GM20431 (cell line): ENCODE data around the gene SLC8A3.
"Not testable (repeated sequence)": the region's sequence is repeated elsewhere in the genome, so short reads cannot be mapped to it uniquely, and the experiment has no call there.

ENCODE experiments used
- in situ Hi-C: fragments of 300-500 bp; cut with MseI, MboI; formaldehyde crosslinking; loops from one replicate; pipeline ENCODE4 v1.15.0; 2020; ENCODE audit warnings: low sequenced_read_pairs; ENCODE audit not compliant: unreplicated experiment

Gene SLC8A3

GRCh38 chr14:70188659-70189455 is at the start of gene SLC8A3:
TSS of gene SLC8A3 (minus strand) at chr14:70188951. CDS start at chr14:70168422, 20,529 bp downstream.
- in situ Hi-C loops = no loop called here

DNA sequence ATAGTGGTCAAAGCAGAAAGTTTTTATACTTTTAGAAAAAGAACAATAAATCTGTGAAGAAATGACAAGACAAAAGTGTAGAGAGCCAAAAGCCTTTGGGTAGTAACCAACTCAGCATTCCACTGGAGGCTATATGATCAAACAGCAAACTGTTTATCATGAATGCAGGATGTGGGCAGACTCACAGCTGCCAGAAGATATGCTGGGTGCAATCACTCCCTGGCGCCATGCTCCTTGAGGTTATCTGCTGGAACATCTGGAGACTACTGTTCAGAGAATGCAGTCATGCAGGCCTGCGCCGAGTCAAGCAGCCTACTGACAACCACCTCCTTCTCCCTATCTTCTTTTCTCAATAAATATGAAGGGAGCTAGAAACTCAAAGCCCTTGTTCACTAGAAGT is 49.0 kb upstream of the SLC8A3 start:
- in situ Hi-C loops = no loop called here

- in situ Hi-C loops = no loop called here
These were observed 45.6 kb upstream of the SLC8A3 start for GRCh38 chr14:70234066-70234950.

DNA sequence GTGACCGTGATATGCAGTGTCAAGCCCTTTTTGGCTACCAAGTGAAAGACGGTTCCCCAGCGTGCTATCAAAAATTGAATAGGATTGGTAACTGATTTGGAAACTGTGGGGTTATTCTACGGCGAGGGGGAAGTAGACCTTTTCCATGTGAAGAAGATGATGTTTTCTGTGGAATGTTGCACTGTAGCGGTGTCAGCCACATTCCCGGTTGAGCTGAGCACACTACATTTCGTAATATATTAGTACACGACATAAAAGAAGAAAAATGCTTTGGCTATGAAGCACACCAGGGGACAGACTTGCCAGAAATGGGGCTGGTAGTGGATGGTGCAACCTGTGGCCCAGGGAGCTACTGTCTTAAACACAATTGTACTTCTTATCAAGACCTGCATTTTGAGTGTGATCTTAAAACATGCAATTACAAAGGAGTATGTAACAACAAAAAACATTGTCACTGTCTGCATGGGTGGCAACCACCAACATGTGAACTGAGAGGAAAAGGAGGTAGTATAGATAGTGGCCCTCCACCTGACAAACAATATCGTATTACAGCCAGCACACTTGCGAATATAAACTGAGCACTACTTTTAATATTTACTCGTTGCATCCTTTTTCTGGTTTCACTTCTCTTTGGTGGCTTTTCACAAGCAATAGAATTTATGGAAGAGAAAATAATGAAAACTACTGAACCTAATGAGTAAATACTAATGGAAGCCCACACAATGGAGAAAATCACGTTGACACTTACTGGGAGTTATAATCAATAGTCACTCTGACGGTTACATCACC is 43.2 kb upstream of the SLC8A3 start:
- in situ Hi-C loops = not testable (repeated sequence)

GRCh38 chr14:70229877-70230640 is 41.3 kb upstream of the SLC8A3 start:
- in situ Hi-C loops = not testable (repeated sequence)

DNA sequence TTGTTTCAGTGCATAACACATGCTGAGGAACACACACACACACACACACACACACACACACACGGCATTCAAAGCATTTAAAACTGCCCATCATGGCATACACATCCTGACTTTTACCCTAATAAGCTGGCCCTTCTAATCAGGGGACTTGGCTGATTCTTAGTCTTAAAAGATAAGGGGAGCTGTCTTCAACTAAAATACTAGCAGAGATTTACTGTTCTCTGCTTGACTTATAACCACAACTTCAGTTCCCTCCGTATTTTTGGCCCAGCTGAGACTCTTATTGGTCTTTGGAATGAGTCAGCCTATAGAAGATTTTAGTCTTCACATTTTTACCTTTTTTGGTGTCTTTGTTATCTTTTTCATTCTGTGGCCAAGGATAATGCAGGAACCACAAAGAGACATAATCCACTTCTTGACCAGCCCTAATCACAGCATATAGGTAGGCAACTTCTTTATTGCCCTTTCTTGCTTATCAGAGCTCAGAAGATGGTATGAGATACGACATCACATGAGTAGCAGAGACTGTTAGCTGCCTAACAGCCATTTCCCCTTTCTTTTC is 25.1 kb upstream of the SLC8A3 start:
- in situ Hi-C loops = no loop called here

DNA sequence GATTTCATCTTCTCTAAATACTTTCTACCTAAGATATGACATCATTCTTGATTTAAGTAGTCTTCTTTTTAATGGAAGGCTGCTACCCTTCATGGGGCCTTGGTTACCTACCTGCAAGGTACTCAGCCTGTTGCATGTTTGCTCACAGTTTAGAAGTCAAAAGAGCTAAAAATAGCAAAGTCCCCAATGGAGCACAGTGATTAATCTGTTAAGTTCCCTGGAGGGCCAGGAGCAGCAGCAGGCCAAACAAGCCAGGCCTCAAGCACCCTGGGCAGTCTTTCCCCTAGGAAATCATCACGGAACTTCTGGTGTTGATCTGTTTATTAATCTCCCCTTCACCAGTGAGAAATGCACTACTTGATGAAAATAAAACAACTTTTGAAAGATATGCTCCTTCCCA is 24.0 kb upstream of the SLC8A3 start:
- in situ Hi-C loops = no loop called here

- in situ Hi-C loops = no loop called here
These were observed 19.6 kb upstream of the SLC8A3 start for GRCh38 chr14:70208380-70208779.

- in situ Hi-C loops = no loop called here
These were observed 14.9 kb upstream of the SLC8A3 start for GRCh38 chr14:70203686-70204085.

- in situ Hi-C loops = no loop called here
These were observed 13.2 kb upstream of the SLC8A3 start for GRCh38 chr14:70201994-70202393.

GRCh38 chr14:70193396-70193795 is 4.6 kb upstream of the SLC8A3 start:
- in situ Hi-C loops = no loop called here

- in situ Hi-C loops = no loop called here
These were observed 4.2 kb upstream of the SLC8A3 start for GRCh38 chr14:70192915-70193314.

DNA sequence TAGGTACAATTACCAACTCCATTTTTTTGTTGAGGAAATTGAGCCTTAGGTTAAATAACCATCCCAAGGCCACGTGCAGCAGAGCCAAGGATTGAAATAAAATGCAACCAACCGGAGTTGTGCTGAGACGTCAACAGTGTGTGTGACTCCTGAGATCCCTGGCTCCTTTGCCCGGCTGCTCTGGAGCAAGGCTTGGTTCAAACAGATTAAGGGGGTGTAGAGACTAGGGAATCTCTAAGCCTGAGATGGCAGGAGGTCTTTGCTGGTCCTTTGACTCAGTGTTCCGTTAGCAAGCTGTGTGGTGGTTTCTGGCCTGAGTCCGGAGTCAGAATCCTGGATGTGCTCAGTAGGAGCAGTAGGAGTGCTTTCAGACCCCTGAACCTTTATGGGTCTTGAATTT is 1.4 kb upstream of the SLC8A3 start:
- in situ Hi-C loops = no loop called here

GRCh38 chr14:70189456-70190077 is 816 bp upstream of the SLC8A3 start:
- in situ Hi-C loops = no loop called here

DNA sequence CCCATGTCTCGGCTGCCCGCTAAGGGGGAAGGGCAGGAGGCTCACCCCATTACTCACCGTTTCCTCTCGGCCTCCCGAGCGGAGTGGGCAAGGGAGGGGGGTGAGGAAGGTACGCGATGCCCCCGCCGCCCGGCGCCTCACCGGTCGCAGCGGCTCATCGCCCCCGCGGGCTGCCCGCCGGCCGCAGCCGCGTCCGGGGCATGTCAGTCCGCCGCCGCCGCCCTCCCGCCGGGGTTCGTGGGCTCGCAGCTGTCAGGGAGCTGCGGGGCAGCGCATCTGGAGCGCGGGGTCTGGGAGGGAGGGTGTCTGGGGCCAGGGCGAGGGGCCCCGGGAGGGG is 461 bp downstream of the SLC8A3 start:
- in situ Hi-C loops = no loop called here

GRCh38 chr14:70186900-70187451 is 1.8 kb downstream of the SLC8A3 start:
- in situ Hi-C loops = no loop called here

DNA sequence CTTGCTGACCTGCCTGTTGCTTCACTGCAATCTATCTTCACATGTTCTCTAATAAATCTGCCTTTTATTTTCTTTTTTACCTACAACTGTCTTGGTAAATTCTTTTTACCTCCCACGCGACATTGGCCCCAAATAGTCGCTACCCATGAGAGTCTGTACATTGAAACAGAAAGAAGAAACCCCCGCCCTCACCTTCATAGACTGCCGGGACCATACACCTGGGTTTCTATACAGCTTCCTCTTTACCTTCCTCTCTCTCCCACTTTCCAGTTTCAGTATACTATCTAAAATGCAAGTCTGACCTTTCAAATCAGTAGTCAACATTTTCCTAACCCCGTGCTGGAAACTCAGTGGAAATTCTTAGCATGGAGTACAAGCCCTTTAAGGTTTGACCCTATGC is 4.8 kb downstream of the SLC8A3 start:
- in situ Hi-C loops = no loop called here

GRCh38 chr14:70181276-70181675 is 7.5 kb downstream of the SLC8A3 start:
- in situ Hi-C loops = no loop called here

- in situ Hi-C loops = no loop called here
These were observed 8.0 kb downstream of the SLC8A3 start for GRCh38 chr14:70180718-70181117.
